GM12873 (cell line): Measurements from ENCODE around the gene ZNF385B.

Experiments used
- TF ChIP-seq, protein P1 (sequence below): IDR thresholded peaks from 2 replicates; pipeline ENCODE4 v1.5.1; 2012; ENCODE audit warnings: low read depth, mild to moderate bottlenecking, moderate library complexity, low read length, control low read depth; ENCODE audit not compliant: insufficient read depth; ENCODE audit errors: missing control alignments

ZNF385B gene

DNA sequence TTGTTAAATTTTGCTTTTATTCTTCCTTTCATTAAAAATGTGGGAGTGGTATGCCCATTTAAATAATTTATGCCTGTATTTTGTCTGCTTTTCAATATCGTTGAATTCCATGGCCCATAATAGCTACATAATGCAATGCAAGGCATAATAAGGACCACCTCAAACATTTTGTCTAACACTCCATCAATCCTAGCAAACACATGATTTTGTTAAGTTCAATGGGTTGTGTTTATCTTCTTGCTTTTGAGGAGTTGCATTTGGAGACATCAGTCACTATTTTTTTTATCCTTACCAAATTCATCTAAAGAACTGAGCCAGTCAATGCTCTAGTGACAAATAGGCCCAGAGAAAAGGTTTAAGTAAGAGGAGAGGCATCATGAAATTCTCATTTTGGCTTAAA, 145.5 kb downstream of the ZNF385B start:
- TF ChIP-seq, protein P1, sequence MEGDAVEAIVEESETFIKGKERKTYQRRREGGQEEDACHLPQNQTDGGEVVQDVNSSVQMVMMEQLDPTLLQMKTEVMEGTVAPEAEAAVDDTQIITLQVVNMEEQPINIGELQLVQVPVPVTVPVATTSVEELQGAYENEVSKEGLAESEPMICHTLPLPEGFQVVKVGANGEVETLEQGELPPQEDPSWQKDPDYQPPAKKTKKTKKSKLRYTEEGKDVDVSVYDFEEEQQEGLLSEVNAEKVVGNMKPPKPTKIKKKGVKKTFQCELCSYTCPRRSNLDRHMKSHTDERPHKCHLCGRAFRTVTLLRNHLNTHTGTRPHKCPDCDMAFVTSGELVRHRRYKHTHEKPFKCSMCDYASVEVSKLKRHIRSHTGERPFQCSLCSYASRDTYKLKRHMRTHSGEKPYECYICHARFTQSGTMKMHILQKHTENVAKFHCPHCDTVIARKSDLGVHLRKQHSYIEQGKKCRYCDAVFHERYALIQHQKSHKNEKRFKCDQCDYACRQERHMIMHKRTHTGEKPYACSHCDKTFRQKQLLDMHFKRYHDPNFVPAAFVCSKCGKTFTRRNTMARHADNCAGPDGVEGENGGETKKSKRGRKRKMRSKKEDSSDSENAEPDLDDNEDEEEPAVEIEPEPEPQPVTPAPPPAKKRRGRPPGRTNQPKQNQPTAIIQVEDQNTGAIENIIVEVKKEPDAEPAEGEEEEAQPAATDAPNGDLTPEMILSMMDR: no peak

DNA sequence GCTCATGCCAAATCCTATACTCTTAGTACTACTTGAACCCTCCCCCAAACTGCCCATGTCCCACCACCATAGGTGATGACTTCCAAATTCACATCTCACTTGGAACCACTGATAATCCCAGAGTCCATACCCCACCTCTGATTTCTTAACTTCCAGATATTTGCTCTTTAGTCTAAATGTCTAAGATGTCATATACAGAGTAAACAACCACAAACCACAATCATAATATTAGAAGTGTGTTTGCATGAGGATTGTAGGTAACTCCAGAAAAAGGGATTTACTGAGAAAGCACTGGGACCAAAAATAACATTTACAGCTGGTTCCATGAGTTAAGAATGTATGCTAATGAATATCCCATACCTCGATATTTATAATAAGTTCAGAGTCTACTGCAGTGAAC, 146.2 kb downstream of the ZNF385B start:
- TF ChIP-seq, protein P1: no peak

GRCh38 chr2:179712825-179713224, 148.6 kb downstream of the ZNF385B start:
- TF ChIP-seq, protein P1: no peak

GRCh38 chr2:179711375-179711774, 150.0 kb downstream of the ZNF385B start:
- TF ChIP-seq, protein P1: no peak

GRCh38 chr2:179703702-179704101, 157.7 kb downstream of the ZNF385B start:
- TF ChIP-seq, protein P1: no peak

DNA sequence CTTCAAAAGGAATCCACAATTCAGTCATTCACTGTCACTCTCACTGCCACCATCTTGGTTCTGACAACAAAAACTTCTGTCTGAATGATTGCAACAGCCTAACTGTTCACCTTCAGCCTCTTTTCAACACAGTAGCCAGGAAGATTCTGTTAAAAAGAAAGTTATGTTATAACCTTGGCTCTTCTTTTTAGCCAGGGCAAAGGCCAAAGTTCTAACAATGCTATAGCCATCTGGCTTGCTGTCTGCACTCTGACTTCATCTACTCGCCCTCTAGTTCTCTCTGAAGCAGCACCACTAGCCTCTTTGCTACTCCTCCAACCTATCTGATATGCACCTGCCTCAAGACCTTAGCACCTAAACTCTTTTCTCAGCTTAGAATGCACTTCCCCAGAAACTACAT, 158.5 kb downstream of the ZNF385B start:
- TF ChIP-seq, protein P1: no peak

GRCh38 chr2:179701524-179702110, 159.8 kb downstream of the ZNF385B start:
- TF ChIP-seq, protein P1: no peak
